K562 (cell line): ENCODE measurements around the gene NINL. TPM values are rescaled to one million over a fixed set of nuclear protein-coding genes. Genes with fewer than 3 reads are reported as not detected.

Experiments
- AFF4 ChIP-seq: sonication (generic); formaldehyde crosslinking; IDR thresholded peaks from 2 replicates; pipeline ENCODE4 v1.8.0; 2023; ENCODE audit warnings: mild to moderate bottlenecking, missing genetic modification reagents
- BRF1 ChIP-seq: IDR thresholded peaks from 3 replicates; pipeline ENCODE4 v1.6.1; 2011; ENCODE audit warnings: borderline replicate concordance, mild to moderate bottlenecking; ENCODE audit not compliant: insufficient read length; ENCODE audit errors: extremely low read depth
- E2F5 ChIP-seq: sonication (generic); formaldehyde crosslinking; IDR thresholded peaks from 2 replicates; pipeline ENCODE4 v1.8.0; 2022; ENCODE audit warnings: mild to moderate bottlenecking, missing genetic modification reagents
- ERF ChIP-seq: fragments of 450-650 bp; formaldehyde crosslinking; IDR thresholded peaks from 2 replicates; pipeline ENCODE4 v1.4.0; 2020; ENCODE audit warnings: mild to moderate bottlenecking, mixed read lengths
- GTF2F1 ChIP-seq: IDR thresholded peaks from 2 replicates; pipeline ENCODE4 v1.6.1; 2011; ENCODE audit warnings: low read depth, low read length, improper control_type of control experiment
- HDAC1 ChIP-seq, 2 experiments: fragments of 450-650 bp; IDR thresholded peaks; 2 replicates each; pipeline ENCODE4 v1.6.1; 2016 to 2017; ENCODE audit warnings: inconsistent platforms in 1 of 2, mild to moderate bottlenecking in 1 of 2, moderate library complexity in 1 of 2
- JUNB ChIP-seq: fragments of 450-650 bp; formaldehyde crosslinking; conservative IDR thresholded peaks from 2 replicates; pipeline ENCODE4 v1.4.0; 2020; ENCODE audit warnings: mild to moderate bottlenecking
- MITF ChIP-seq: IDR thresholded peaks from 2 replicates; pipeline ENCODE4 v1.6.1; 2014; ENCODE audit warnings: antibody characterized with exemption
- NCOA4 ChIP-seq: fragments of 450-650 bp; IDR thresholded peaks from 2 replicates; pipeline ENCODE4 v1.6.1; 2018; ENCODE audit warnings: mild to moderate bottlenecking; ENCODE audit not compliant: partially characterized antibody
- PHF20 ChIP-seq: fragments of 450-650 bp; IDR thresholded peaks from 2 replicates; pipeline ENCODE4 v1.6.1; 2018; ENCODE audit not compliant: partially characterized antibody
- PRPF4 ChIP-seq: fragments of 200-400 bp; formaldehyde crosslinking; IDR thresholded peaks from one replicate; pipeline ENCODE4 v1.6.1; 2017; ENCODE audit warnings: low read length, low read depth, mild to moderate bottlenecking; ENCODE audit not compliant: insufficient read depth, poor library complexity, severe bottlenecking
- SMARCE1 ChIP-seq: fragments of 450-650 bp; IDR thresholded peaks from 2 replicates; pipeline ENCODE4 v1.7.1; 2016; ENCODE audit warnings: mild to moderate bottlenecking
- SRSF3 ChIP-seq: fragments of 200-400 bp; formaldehyde crosslinking; IDR thresholded peaks from 2 replicates; pipeline ENCODE4 v1.6.1; 2016; ENCODE audit warnings: mild to moderate bottlenecking, low read length, moderate library complexity; ENCODE audit not compliant: insufficient read depth
- TFE3 ChIP-seq: fragments of 450-650 bp; formaldehyde crosslinking; IDR thresholded peaks from 2 replicates; pipeline ENCODE4 v1.4.0; 2020; ENCODE audit warnings: mild to moderate bottlenecking, mixed read lengths
- ZBTB17 ChIP-seq: fragments of 450-650 bp; formaldehyde crosslinking; IDR thresholded peaks from 2 replicates; pipeline ENCODE4 v1.4.0; 2020; ENCODE audit warnings: mild to moderate bottlenecking
- ZBTB34 ChIP-seq: fragments of 250-450 bp; sonication (Bioruptor Pico); IDR thresholded peaks from 2 replicates; pipeline ENCODE4 v1.8.0; 2021; ENCODE audit warnings: mild to moderate bottlenecking, moderate library complexity
- ZEB2 ChIP-seq: fragments of 450-650 bp; IDR thresholded peaks from 2 replicates; pipeline ENCODE4 v1.6.1; 2016
- ZNF212 ChIP-seq: fragments of 450-650 bp; formaldehyde crosslinking; IDR thresholded peaks from 2 replicates; pipeline ENCODE4 v1.4.0; 2020; ENCODE audit warnings: mild to moderate bottlenecking
- ZNF551 ChIP-seq: fragments of 250-450 bp; sonication (Bioruptor Pico); IDR thresholded peaks from 2 replicates; pipeline ENCODE4 v1.5.0; 2021; ENCODE audit warnings: mild to moderate bottlenecking, moderate library complexity
- ZNF76 ChIP-seq: fragments of 250-450 bp; sonication (Bioruptor Pico); IDR thresholded peaks from 2 replicates; pipeline ENCODE4 v1.4.0; 2020; ENCODE audit warnings: mild to moderate bottlenecking, moderate library complexity, borderline replicate concordance
- polyA plus RNA-seq, 8 experiments: library from polyadenylated mRNA; depleted of rRNA in 4 of 8; stranded (reverse) in 5 of 8; unstranded in 3 of 8; fragments of >200 nt; fragmentation: Nextera tagmentation in 2 of 8; fragmentation: Illumina TruSeq in 1 of 8; extraction: Ambion mirVana in 2 of 8; extraction: Trizol in 1 of 8; gene quantifications; 2 replicates each; pipeline versions ENCODE4 v1.2.1 to v1.2.3, GENCODE V29; 2011 to 2014; ENCODE audit warnings: inconsistent platforms in 1 of 8, missing spikeins in 1 of 8
- total RNA-seq, 7 experiments: library from RNA; depleted of rRNA in 6 of 7; stranded (reverse); fragments of >200 nt in 6 of 7; fragmentation: Illumina TruSeq in 2 of 7; extraction: Trizol in 2 of 7; gene quantifications; 2 replicates each; pipeline versions ENCODE4 v1.2.1 to v1.2.3, GENCODE V29; 2011 to 2021; ENCODE audit warnings: low replicate concordance in 1 of 7

Gene NINL
- total and polyA plus RNA-seq, 9 of the 15 experiments (the other 6 are each of a cell fraction or from before 2014, with no cell fraction given), result 0.03 to 0.22 (median 0.05) TPM; not detected in 5

- TF ChIP-seq MITF, result no peak
- no peak for TF ChIP-seq SRSF3
- peak; percentile 79 for TF ChIP-seq TFE3 (CRISPR knock-in tag)
- 0 out of 2 replicates have a peak, but pooled peaks have one; percentile 20 for TF ChIP-seq SMARCE1
- TF ChIP-seq HDAC1 (IDR thresholded peaks at IDR 0.05), result 0 out of 4 replicates have a peak, but pooled peaks of 1 of the 2 experiments have one; percentile 41
- TF ChIP-seq ZNF76 (CRISPR knock-in tag), result no peak
- no peak for TF ChIP-seq ERF
- TF ChIP-seq JUNB, result no peak
- no peak for TF ChIP-seq ZEB2
- TF ChIP-seq ZBTB34, result no peak
- no peak for TF ChIP-seq BRF1
- TF ChIP-seq AFF4 (CRISPR knock-in tag), result 0 out of 2 replicates have a peak, but pooled peaks have one; percentile 12
- TF ChIP-seq NCOA4, result no peak
- no peak for TF ChIP-seq ZNF551 (CRISPR knock-in tag)
- no peak for TF ChIP-seq E2F5 (CRISPR knock-in tag)
- no peak for TF ChIP-seq PRPF4
- TF ChIP-seq ZBTB17 (CRISPR knock-in tag), result no peak
- TF ChIP-seq PHF20, result no peak
- TF ChIP-seq GTF2F1, result no peak
- no peak for TF ChIP-seq ZNF212 (CRISPR knock-in tag)
These were observed 37.9 kb upstream of the NINL start (continued) for GRCh38 chr20:25623225-25623735.
